ENCODE measurements around the gene HAP1.

Gene HAP1

GRCh38 chr17:41724476-41725050, 9.9 kb downstream of the HAP1 start:
- no peak for TF ChIP-seq CTCF (IDR thresholded peaks at IDR 0.05; ENCODE audit: insufficient read depth, missing control alignments)
- DNase-seq (ENCODE audit: insufficient read length, low spot score) (no peak), FAIRE-seq (no peak)

GRCh38 chr17:41723801-41724475, 10.5 kb downstream of the HAP1 start:
- DNase-seq (ENCODE audit: insufficient read length, low spot score) (no peak), FAIRE-seq (no peak)
- TF ChIP-seq CTCF (IDR thresholded peaks at IDR 0.05; ENCODE audit: insufficient read depth, missing control alignments): no peak

- FAIRE-seq (no peak), DNase-seq (ENCODE audit: insufficient read length, low spot score) (no peak)
- no peak for TF ChIP-seq CTCF (IDR thresholded peaks at IDR 0.05; ENCODE audit: insufficient read depth, missing control alignments)
These were observed 12.2 kb downstream of the HAP1 start for GRCh38 chr17:41722231-41722630.

GRCh38 chr17:41718287-41718645, 16.2 kb downstream of the HAP1 start:
- DNase-seq (ENCODE audit: insufficient read length, low spot score): no peak

GRCh38 chr17:41717408-41718286, 16.8 kb downstream of the HAP1 start:
- no peak for FAIRE-seq
- TF ChIP-seq CTCF (IDR thresholded peaks at IDR 0.05; ENCODE audit: insufficient read depth, missing control alignments): no peak
- DNase-seq (ENCODE audit: insufficient read length, low spot score): no peak

More at GRCh38 chr17:41718287-41718645, 16.2 kb downstream of the HAP1 start:
- TF ChIP-seq CTCF (IDR thresholded peaks at IDR 0.05; ENCODE audit: insufficient read depth, missing control alignments): no peak
- no peak for FAIRE-seq

GRCh38 chr17:41711669-41712400, 22.6 kb downstream of the HAP1 start, which contains the start of gene GAST:
Gene GAST (plus strand): TSS chr17:41712331. CDS start chr17:41715437, 3,106 bp downstream.
- DNase-seq (ENCODE audit: insufficient read length, low spot score) (no peak), FAIRE-seq (no peak)
- no peak for TF ChIP-seq CTCF (IDR thresholded peaks at IDR 0.05; ENCODE audit: insufficient read depth, missing control alignments)

All from D721Med (cell line).